ENCODE measurements around the gene FREM3.

DNA sequence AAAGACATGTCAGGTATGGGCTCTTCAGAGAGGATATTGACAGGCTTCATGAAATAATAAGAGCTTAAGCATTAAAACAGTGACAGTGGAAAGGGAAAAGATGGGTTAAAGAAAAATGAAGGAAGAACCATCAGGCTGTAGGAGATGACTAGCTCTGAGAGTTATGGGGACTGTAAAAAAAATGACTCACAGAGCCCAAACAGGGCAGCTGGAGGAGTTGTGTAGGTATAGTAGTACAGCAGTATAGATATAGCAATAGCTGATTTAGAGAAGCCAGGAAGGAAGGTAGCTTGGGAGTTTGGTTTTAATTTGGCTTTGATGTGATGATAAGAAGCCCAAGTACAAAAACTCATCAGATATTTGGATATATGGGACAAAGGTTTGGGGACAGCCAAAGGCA, 66.6 kb downstream of the FREM3 start:
- no peak for TF ChIP-seq CTCF (IDR thresholded peaks at IDR 0.05)
- no peak for TF ChIP-seq POLR2AphosphoS5 (IDR thresholded peaks at IDR 0.05; ENCODE audit: insufficient read depth in 1 of 2, low read depth in 1 of 2)

Data from vagina (tissue), 2 donors.